Activated T-helper 1 cell treated with anti-CD3 and anti-CD28 coated beads, Interleukin-2, amount 50 U/mL, for 16 hours (primary cell): ENCODE data around the gene CDH5.

Source experiments
- DNase-seq, 2 donors: peaks; one replicate each; pipeline ENCODE4 v3.0.0-alpha.2; 2020; ENCODE audit warnings: low read depth in 1 of 2, low spot score in 1 of 2

Gene CDH5

DNA sequence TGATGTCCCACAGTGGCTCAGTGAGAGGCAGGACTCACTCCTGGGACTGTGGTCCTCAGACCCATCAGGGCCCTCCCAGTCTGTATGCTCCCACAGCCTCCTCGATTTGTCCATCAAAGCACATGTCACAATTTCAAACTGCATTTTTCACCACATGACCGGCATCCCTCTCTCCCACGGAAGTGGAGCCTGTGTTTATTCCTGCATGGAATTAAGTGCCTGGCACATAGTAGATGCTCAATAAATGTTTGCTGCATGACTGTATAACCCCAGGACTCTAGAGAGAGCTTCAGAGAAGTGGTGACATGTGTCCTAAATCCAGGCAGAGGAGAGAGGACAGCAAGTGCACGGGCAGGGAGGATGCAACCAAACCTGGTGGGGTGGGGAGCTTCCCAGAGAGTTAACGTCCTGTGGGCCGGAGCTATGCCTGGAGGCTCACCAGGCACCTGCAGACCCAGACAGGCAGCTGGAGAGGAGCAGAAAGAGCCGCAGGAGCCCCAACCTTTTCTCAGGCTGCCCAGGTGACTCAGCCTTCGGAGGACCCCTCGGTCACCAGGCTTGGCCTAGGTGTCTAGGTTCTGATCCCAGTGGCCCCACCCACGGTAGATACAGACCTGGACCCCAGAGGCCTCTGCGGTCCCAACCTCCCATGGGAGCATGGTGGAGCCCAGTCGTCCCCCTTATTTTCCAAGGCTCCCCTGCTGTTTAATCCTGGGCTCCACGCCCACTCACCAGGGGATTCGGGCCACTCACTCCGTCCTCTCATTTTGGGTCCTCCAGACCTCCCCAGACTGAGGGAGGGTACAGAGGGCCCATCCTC is 5.8 kb downstream of the CDH5 start:
- DNase-seq, result no peak

DNA sequence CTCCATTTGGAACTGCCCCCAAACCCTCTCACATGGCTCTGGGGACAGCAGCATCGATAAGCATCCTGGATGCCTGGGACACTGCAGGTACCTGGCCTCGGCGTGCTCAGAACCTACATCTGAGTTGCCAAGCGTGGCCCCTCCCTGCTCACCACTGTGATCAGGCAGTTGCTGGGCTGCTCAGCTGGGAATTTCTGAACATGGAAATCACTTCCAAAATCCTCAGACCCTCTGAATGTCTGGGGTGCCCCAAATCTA is 6.3 kb downstream of the CDH5 start:
- no peak for DNase-seq

DNA sequence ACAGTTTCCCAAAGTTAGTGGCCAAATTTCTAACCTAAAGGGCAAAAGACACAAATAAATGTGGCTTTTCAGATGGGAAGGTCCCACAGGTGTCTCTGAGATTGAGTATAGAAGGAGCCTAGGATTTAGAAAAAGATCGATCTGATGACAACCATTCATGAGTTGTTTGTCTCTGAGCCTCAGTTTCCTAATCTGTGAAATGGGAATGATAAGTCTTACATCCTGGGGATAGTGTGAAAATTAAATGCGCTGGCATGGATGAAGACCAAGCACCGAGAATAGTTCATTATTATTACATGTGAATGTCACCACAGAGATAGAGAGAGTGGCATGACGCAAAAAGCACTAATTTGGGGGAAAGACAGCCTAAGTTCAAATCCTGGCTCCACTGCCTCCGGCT is 7.2 kb downstream of the CDH5 start:
- DNase-seq, result no peak

DNA sequence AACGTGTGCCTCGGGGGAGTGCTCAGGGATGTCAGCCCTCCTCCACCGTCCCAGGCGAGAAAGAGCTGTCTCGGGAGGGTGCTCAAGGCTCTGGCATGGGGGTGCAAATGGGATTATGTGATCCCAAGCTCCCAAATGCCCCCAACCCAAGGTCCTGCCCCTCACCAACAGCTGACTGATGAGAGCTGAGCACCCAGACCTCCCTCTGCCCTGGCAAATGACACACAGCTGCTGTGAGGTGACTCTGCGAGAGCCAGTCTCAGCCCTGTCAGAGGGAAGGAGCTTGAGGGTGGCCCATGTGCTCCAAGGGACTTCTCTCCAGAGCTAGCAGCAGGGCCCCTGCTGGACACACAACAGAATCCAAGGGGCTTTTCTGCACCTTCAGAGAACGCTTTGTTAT is 7.7 kb downstream of the CDH5 start:
- no peak for DNase-seq

DNA sequence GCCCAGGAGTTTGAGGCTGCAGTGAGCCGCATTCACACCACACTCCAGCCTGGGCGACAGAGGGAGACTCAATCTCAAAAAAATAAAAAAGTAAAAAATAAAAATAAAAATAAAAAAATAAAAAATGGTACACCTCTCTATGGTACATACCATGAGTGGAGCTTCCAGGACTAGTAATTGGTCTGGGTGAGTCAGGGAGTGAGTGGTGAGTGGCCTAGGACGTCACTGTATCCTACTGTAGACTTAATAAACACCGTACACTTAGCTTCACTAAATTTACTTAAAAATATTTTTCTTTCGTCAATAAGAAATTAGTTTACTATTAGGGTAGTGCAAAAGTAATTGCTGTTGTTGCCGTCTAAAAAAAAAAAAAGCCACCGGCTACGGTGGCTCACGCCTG is 9.0 kb downstream of the CDH5 start:
- DNase-seq, result no peak

DNA sequence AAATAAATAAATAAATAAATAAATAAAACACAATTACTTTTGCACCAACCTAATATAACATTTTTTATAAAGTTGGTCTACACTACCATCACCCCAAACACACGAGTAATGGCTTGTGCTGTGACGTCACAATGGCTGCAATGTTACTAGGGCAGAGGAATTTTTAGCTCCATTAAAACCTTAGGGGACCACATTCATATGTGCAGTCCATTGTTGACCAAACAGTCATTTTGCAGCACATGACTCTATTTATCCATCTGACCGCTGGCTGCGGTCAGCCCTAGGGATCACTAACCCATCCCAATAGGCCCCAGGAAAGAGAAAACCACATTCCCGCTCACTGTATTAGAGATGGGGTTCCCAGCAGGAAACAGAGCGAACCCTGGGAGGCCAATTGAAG is 9.6 kb downstream of the CDH5 start:
- no peak for DNase-seq

DNA sequence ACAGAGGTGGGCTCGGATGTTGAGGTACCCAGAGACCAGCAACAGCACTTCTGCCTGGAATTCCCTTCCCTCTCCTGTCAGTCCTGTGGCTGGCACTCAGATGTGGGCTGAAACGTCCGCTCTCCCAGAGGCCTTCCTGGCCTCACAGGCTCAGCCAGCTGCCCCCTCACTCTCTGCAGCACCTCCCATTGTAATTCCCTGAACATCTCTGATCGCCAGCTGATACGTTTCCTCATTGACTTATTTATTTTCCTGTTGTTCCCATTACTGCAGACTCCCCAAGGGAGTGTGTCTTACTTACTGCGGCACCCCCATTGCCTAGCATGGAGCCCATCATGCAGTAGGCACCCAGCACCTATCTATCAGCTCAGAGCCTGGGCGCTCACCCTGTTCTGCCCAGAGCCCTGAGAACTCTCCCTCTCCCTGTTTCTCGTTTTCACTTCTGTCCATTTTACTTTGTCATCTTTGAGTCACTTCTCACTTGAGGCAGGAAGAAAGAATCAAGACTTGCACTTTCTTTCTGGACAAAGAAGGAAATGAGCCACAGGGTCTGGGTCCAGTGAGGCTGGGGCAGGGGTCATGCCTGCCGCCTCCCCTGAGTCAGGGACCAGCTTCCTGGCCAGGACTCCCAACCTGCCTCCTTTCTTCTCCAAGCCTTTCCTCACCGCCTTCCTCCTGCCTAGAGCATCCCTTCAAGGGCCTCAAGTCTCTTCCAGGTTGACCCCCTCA is 10.2 kb downstream of the CDH5 start:
- DNase-seq, result no peak

DNA sequence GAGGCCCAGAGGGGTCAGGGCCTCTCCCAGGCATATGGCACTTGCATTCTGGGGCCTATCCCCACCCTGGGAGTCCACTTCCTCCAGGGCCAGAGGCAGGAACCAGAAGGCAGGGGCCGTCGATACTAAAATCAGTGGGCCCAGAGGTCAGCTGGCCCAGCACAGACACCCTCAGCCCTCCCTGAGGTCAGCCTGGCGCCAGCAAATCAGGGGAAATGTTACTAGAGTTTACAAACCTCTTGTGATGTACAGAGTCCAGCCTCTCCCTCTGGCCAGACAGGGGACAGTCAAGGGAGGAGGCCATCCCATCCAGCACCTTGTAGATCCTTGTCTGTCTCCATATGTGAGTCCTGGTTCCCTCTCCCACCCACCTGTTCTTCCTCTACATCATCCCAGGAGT is 10.8 kb downstream of the CDH5 start:
- DNase-seq, result no peak

DNA sequence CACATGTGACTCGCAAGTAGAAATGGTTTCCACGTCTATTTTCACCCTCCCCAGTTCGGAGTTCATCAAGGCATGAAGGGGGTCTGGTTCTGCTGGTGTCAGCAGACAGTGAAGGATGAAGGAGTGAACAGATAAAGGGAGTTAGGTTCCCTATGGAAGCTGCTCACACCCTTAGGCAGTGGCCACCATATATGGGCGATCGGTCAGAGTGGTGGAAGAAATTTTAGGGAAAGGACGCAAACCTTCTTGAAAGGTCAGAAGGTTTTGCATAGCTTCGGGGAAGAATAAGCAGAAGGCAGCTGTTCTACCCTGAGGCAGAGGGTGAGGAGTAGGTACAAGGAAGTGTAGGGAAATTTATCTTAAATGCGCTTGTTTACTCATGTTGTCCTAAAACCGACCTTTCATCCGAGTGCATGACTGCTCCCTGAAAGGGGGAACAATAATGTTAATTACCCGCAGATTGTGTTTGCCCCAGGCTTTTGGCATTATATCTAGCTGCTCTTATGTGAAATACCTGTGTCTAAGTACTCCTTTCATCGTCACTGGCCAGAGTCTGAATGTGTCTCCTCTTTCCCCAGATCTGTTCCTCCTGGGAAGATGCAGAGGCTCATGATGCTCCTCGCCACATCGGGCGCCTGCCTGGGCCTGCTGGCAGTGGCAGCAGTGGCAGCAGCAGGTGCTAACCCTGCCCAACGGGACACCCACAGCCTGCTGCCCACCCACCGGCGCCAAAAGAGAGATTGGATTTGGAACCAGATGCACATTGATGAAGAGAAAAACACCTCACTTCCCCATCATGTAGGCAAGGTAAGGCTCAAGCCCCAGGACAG is 12.5 kb downstream of the CDH5 start:
- no peak for DNase-seq

GRCh38 chr16:66379571-66379941 is 13.1 kb downstream of the CDH5 start:
- DNase-seq, result no peak

DNA sequence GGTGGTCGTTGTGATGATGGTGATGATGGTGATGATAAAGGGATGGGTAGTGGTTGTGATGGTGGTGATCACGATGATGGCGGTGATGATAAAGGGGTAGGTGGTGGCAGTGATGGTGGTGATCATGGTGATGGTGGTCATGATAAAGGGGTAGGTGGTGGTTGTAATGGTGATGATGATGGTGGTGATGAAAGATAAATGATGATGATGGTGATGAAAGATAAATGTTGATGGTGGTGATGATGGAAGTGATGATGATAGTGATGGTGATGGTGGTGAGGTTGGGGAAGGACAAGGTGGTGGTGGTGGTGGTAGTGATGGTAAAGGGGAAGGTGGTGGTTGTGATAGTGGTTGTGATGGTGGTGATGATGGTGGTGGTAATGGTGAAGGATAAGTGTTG is 13.9 kb downstream of the CDH5 start:
- DNase-seq, result no peak

DNA sequence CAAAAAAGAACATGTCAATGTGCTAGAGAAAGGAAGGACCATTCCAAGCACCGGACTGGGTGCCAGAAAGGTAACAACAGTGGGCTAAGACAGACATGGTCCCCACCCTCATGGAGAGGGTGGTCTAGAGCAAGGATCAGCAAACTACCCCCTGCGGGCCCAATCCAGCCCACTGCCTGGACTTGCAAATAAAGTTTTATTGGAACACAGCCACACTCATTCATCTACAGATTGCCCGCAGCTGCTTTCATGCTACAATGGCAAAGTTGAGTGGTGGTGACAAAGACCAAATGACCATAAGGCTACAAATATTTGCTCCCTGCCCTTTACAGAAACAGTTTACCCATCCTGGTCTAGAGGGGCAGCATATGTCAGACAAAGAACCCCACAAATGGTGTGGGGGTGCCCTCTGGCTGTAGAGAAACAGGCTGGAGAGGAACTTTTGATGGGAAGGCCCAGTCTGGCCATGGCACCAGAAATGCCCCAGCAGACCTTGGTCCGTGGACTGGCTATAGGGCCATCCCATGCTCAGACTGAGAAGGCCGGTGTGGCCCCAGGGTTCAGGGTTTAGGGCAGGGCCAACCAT is 15.2 kb downstream of the CDH5 start:
- DNase-seq, result no peak

DNA sequence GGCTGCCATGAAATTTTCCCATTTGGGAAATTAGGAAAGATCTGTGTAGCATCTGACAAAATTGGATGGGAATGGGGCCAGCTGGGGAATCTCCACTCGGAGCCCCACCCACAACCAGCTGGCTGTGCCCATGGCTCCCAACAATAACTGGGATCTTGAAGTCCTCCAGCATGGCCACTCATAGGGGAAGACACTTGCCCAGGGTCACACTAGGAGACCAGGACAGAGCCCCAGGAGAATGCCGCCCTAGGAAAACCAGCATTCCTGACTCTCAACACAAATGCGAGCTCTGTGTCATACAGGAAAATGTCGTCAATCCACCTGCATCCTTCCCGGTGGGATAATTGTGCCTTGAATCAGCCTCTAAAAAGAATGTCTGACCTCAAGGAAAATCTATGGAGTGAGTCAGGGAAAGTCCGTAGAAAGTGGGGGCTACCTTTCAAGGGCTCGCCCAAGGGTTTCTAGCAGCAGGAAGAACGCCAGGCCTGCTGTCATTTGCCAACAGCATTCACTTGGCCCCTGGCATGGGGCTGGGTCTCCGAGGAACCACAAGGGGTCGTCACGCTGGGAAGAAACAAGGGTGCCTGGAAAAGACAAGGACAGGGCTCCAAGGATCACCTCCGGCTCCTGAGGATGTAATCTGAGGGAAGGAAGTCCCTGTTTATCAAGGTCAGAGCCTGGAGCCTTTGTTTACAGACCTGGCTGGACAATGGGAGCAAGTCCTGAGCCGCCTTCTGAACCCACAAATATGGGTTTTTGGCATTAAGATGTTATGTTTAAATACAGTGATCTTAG is 15.9 kb downstream of the CDH5 start:
- DNase-seq, result no peak

DNA sequence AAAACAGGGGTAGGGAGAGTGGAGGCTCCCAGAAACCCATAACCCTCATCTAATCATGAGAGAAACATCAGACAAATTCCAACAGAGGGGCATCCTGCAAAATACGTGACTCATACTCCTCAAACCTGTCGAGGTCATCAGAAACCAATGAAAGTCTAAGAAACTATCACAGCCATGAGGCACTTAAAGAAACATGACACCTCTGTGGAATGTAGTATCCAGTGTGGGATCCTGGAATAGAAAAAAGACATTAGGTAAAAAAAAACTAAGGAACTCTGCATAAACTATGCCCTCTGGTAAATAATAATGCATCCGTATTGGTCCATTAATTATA is 16.4 kb downstream of the CDH5 start:
- no peak for DNase-seq

- DNase-seq, result no peak
Measured at GRCh38 chr16:66383551-66383950, 17.1 kb downstream of the CDH5 start.

GRCh38 chr16:66385415-66385814 is 18.9 kb downstream of the CDH5 start:
- DNase-seq, result no peak

GRCh38 chr16:66386629-66387622 is 20.4 kb downstream of the CDH5 start:
- no peak for DNase-seq

GRCh38 chr16:66387817-66388332 is 21.4 kb downstream of the CDH5 start:
- DNase-seq, result no peak

DNA sequence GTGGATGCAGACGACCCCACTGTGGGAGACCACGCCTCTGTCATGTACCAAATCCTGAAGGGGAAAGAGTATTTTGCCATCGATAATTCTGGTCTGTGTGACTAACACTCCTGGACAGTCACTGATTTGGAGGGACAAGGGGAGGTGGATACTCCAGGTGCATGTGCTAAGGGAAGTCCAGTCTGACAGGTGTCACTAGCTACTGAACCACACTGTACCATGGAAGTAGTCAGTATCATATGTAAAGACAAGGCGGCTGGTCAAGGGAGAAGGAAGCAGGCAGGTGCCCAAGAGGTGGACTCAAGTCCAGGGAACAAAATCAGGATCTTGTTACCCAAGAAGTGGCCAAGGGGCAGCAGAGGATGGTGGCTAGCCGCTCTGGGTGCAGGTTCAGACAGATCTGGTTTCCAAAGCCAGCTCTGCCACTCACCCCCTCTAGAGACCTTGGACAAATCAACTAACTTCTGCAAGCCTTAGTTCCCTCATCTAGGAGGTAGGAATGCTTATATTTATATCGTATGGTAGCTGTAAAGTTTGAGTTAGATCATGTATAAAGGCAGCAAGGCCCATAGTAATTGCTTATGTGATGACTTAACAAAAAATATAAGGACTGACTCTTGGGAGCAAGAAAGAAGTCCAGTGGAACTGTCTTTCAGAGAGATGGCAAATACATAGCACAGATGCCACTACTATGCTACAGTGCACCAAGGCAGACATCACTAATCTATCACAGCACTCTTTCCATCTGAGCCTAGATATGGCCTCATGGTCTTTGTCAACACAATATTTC is 22.1 kb downstream of the CDH5 start:
- no peak for DNase-seq
